Vagina (tissue), 2 donors: ENCODE data around the gene SHISA5.

Source experiments
- POLR2A ChIP-seq, 2 donors: fragments of 450-650 bp; IDR thresholded peaks; one replicate each; pipeline ENCODE4 v1.6.1; 2017; ENCODE audit warnings: antibody characterized with exemption in 2 of 2, mild to moderate bottlenecking in 2 of 2, moderate library complexity in 2 of 2
- POLR2AphosphoS5 ChIP-seq, 2 donors: sonication (generic); formaldehyde crosslinking; IDR thresholded peaks; one replicate each; pipeline ENCODE4 v1.9.0; 2017; ENCODE audit warnings: antibody characterized with exemption in 2 of 2, mild to moderate bottlenecking in 2 of 2, low read depth in 1 of 2; ENCODE audit not compliant: insufficient read depth in 1 of 2

- no peak for TF ChIP-seq POLR2A (IDR thresholded peaks at IDR 0.05)
- peak in 1 of 2 donors; percentile 18 for TF ChIP-seq POLR2AphosphoS5 (IDR thresholded peaks at IDR 0.05; ENCODE audit: insufficient read depth in 1 of 2, low read depth in 1 of 2)
Observed at GRCh38 chr3:48426401-48426909, 77.5 kb downstream of the SHISA5 start.
